Dendritic cell treated with granulocyte-macrophage colony-stimulating factor and Interleukin-4, amounts not matched to agents 40 ng/mL and 50 ng/mL, for 4 days (primary cell): ENCODE data around the gene CFLAR.
"Not testable (repeated sequence)": the region's sequence is repeated elsewhere in the genome, so short reads cannot be mapped to it uniquely, and the experiment has no call there.

ENCODE experiments used
- H3K27ac Mint-ChIP-seq: one replicate; pipeline ENCODE4 v1.8.0; 2022; ENCODE audit warnings: mild to moderate bottlenecking, mixed read lengths
- H3K27me3 Mint-ChIP-seq: one replicate; pipeline ENCODE4 v1.8.0; 2022; ENCODE audit warnings: mild to moderate bottlenecking, mixed read lengths
- H3K36me3 Mint-ChIP-seq: one replicate; pipeline ENCODE4 v1.8.0; 2022; ENCODE audit warnings: low read depth, mixed read lengths
- H3K4me1 Mint-ChIP-seq: one replicate; pipeline ENCODE4 v1.8.0; 2022; ENCODE audit warnings: low read depth, mixed read lengths
- H3K4me3 Mint-ChIP-seq: one replicate; pipeline ENCODE4 v1.8.0; 2022; ENCODE audit warnings: mild to moderate bottlenecking, moderate library complexity, mixed read lengths
- H3K9me3 Mint-ChIP-seq: one replicate; pipeline ENCODE4 v1.8.0; 2022; ENCODE audit warnings: mixed read lengths
- intact Hi-C: fragments of 100-400 bp; cut with micrococcal nuclease; formaldehyde crosslinking; loops from one replicate; pipeline ENCODE4 v1.15.0; 2022

The CFLAR gene

DNA sequence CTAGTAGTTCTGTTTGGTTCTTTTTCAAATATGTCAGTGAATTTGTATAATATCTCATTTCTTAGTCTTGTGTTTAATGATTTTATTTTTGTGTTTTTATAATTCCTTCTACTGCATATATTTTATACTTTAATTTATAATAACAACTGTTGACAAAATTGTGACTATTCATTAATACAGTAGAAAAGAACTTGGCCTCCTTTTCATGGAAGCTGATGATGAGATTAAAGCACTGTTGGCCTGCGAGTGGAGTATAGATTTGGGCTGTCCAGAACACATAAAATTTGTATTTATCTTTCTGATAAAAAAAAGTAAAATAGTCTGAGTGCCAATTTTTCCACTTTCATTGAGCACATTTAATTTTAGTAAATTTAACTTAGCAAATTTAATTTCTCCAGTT is 12.1 kb downstream of the CFLAR start:
- peak overlapping the region; percentile 80 for H3K27ac Mint-ChIP-seq
- H3K27me3 Mint-ChIP-seq, result no peaks in the 10 kb centered on the region
- no peaks in the 10 kb centered on the region for H3K9me3 Mint-ChIP-seq
- peaks cover 78% of the 10 kb centered on the region for H3K4me1 Mint-ChIP-seq
- H3K36me3 Mint-ChIP-seq, result peaks cover 59% of the 10 kb centered on the region
- no peak overlapping the region for H3K4me3 Mint-ChIP-seq
- intact Hi-C loops, result no loop called here

GRCh38 chr2:201128933-201129505 is 13.1 kb downstream of the CFLAR start:
- peak overlapping the region; percentile 95 for H3K27ac Mint-ChIP-seq
- H3K4me3 Mint-ChIP-seq, result peak overlapping the region; percentile 63
- intact Hi-C loops, result loop anchor here (1.0 kb wide), 1 partner anchor 9 kb away; no protein-coding TSS in a partner anchor
- H3K36me3 Mint-ChIP-seq, result peaks cover 59% of the 10 kb centered on the region
- H3K27me3 Mint-ChIP-seq, result no peaks in the 10 kb centered on the region
- peaks cover 80% of the 10 kb centered on the region for H3K4me1 Mint-ChIP-seq
- no peaks in the 10 kb centered on the region for H3K9me3 Mint-ChIP-seq

- Mint-ChIP-seq H3K27ac (peak overlapping the region; percentile 95), H3K9me3 (no peaks in the 10 kb centered on the region), H3K36me3 (peaks cover 64% of the 10 kb centered on the region), H3K27me3 (no peaks in the 10 kb centered on the region), H3K4me1 (peaks cover 71% of the 10 kb centered on the region), H3K4me3 (peak overlapping the region; percentile 85)
- intact Hi-C loops, result loop anchor here (2.0 kb wide), 1 partner anchor 14 kb away; the partner anchor contains the start of gene CFLAR
These were observed 14.7 kb downstream of the CFLAR start for GRCh38 chr2:201130524-201131186.

GRCh38 chr2:201132518-201132917 is 16.6 kb downstream of the CFLAR start:
- Mint-ChIP-seq H3K4me1 (peaks cover 66% of the 10 kb centered on the region), H3K4me3 (peak overlapping the region; percentile 85), H3K27me3 (no peaks in the 10 kb centered on the region), H3K27ac (peak overlapping the region; percentile 95), H3K9me3 (no peaks in the 10 kb centered on the region), H3K36me3 (peaks cover 75% of the 10 kb centered on the region)
- intact Hi-C loops, result loop anchor here (2.0 kb wide), 1 partner anchor 18 kb away; no protein-coding TSS in a partner anchor

DNA sequence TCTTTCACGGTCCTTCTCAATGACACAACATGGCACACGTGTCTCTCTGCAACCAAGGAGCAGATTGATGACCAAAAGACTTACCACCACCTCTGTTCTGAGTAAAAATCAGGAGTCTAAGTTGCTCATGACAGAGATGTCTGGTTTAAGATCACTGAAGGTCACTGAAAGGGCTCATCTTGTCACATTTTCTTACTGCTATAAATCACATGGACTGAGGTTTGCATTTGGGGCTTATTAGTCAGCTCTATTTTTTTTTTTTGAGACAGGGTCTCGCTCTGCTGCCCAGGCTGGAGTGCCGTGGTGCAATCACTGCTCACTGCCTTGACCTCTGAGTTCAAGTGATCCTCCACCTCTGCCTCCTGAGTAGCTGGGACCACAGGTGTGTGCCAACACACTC is 19.4 kb downstream of the CFLAR start:
- Mint-ChIP-seq H3K27me3 (no peaks in the 10 kb centered on the region), H3K27ac (peak overlapping the region; percentile 41), H3K4me1 (peaks cover 67% of the 10 kb centered on the region), H3K36me3 (peaks cover 95% of the 10 kb centered on the region), H3K4me3 (no peak overlapping the region), H3K9me3 (no peaks in the 10 kb centered on the region)
- intact Hi-C loops, result no loop called here

GRCh38 chr2:201136889-201137321 is 20.9 kb downstream of the CFLAR start:
- intact Hi-C loops, result no loop called here
- peaks cover 57% of the 10 kb centered on the region for H3K4me1 Mint-ChIP-seq

DNA sequence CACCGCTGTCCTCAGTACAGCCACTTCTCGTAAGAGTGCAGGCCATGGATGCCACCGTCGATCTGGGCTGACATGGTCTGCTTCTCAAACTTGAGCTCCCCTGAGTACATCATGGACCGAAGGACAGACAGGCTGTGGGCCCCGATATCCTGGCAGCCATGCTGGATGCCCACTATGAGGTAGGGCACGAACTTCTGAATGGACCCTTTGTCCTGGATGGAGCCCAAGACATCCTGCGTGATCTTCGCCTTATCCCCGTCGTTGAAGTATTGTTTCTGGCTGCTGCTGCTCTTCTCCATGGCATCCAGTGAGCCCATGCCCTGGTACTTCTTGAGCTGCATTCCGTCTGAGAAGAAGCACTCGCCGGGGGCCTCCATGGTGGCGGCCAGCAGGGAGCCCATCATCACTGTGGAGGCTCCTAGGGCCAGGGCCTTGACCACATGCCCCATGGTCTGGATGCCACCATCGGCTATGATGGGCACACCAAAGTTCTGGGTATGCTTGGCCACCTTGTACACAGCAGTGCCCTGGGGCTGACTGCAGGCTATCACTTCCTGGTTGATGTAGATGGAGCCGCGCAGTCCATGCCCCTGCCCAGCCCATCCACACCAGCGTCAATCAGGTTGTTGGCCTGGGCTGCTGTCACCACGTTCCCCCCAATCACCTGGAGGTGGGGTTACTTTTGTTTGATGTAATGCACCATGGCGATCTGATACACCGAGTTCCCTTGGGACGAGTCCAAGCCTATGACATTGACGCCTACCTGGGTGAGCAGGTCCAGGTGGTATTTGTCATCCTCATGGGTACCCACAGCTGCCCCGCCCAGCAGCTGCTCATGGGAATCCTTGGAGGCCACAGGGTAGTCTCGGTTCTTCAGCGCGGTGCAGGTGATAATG is 21.8 kb downstream of the CFLAR start:
- Mint-ChIP-seq H3K27me3 (no peaks in the 10 kb centered on the region), H3K27ac (no peak overlapping the region), H3K36me3 (peaks cover 95% of the 10 kb centered on the region), H3K4me3 (no peak overlapping the region), H3K9me3 (no peaks in the 10 kb centered on the region), H3K4me1 (peaks cover 51% of the 10 kb centered on the region)
- intact Hi-C loops, result no loop called here

More at GRCh38 chr2:201136889-201137321, 20.9 kb downstream of the CFLAR start:
- Mint-ChIP-seq H3K9me3 (no peaks in the 10 kb centered on the region), H3K27me3 (no peaks in the 10 kb centered on the region), H3K4me3 (no peak overlapping the region), H3K27ac (peak overlapping the region; percentile 75), H3K36me3 (peaks cover 95% of the 10 kb centered on the region)

DNA sequence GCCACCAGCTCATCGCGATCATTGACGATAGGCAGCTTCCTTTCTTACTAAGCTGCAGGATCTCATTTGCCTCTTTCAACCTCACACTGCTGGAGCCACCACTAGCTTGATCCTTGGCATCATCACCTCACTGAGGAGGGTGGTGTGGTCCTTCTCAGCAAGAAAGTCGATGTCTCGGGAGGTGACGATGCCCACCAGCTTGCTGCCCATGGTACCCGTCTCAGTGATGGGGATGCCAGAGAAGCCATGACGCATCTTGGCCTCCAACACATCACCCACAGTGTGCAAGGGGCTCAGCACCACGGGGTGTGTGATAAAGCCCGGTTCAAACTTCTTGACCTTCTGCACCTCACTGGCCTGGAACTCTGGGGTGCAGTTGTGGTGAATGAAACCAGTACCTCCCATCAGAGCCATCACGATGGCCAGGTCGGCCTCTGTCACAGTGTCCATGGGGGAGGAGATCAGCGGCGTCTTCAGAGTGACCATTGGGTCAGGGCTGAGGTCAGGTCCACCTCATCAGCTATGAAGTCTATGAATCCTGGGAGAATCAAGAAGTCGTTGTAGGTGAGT is 22.5 kb downstream of the CFLAR start:
- Mint-ChIP-seq H3K4me3 (no peak overlapping the region), H3K27ac (peak overlapping the region; percentile 12), H3K9me3 (no peaks in the 10 kb centered on the region), H3K27me3 (no peaks in the 10 kb centered on the region), H3K4me1 (peaks cover 44% of the 10 kb centered on the region), H3K36me3 (peaks cover 95% of the 10 kb centered on the region)
- intact Hi-C loops, result no loop called here

GRCh38 chr2:201138986-201139781 is 23.2 kb downstream of the CFLAR start:
- intact Hi-C loops, result loop anchor here (1.0 kb wide), 1 partner anchor 23 kb away; no protein-coding TSS in a partner anchor
- not testable (repeated sequence) for H3K9me3 Mint-ChIP-seq, H3K27me3 Mint-ChIP-seq
- Mint-ChIP-seq H3K27ac (peak overlapping the region; percentile 65), H3K4me3 (peak overlapping the region; percentile 37), H3K4me1 (peaks cover 40% of the 10 kb centered on the region), H3K36me3 (peaks cover 95% of the 10 kb centered on the region)

DNA sequence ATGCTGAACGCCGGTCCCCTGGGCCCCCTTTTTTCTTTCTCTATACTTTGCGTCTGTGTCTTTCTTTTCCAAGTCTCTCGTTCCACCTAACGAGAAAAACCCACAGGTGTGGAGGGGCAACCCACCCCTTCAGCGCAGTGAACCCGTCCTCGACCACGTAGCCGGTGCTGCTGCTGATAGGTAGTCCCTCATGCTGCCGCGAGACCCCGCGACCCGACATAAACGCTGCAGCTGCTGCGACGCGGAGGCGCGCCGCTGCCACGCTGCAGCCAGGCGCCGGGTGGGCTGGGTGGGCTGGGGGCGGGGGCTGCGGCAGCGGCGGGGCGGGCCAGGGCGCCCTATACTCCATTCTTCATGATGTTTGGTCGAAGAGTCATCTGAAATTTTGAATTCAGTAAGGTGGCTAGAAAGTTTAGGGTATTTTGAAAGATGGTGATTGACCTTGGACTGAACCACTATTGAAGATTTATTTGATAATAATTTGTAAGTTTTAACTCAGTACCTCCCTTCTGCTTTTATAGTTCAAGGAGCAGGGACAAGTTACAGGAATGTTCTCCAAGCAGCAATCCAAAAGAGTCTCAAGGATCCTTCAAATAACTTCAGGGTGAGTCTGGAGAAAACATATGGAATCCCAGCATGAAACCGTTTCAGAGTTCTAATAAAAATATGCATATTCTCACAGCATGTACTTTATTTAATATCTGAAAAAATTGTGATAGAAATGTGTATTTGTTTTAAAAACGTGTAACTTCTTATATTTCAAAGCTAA is 24.1 kb downstream of the CFLAR start:
- Mint-ChIP-seq H3K27ac (peak overlapping the region; percentile 65), H3K4me1 (peaks cover 38% of the 10 kb centered on the region), H3K4me3 (peak overlapping the region; percentile 37), H3K27me3 (no peaks in the 10 kb centered on the region), H3K9me3 (no peaks in the 10 kb centered on the region), H3K36me3 (peaks cover 96% of the 10 kb centered on the region)
- intact Hi-C loops, result loop anchor here (1.0 kb wide), 1 partner anchor 22 kb away; no protein-coding TSS in a partner anchor

GRCh38 chr2:201144101-201145051 is 28.4 kb downstream of the CFLAR start:
- intact Hi-C loops, result no loop called here
- no peaks in the 10 kb centered on the region for H3K27me3 Mint-ChIP-seq
- no peaks in the 10 kb centered on the region for H3K9me3 Mint-ChIP-seq
- H3K36me3 Mint-ChIP-seq, result peaks cover 90% of the 10 kb centered on the region
- no peak overlapping the region for H3K4me3 Mint-ChIP-seq
- H3K27ac Mint-ChIP-seq, result no peak overlapping the region
- peaks cover 28% of the 10 kb centered on the region for H3K4me1 Mint-ChIP-seq
